Epithelial cell of proximal tubule (primary cell): ENCODE data around the gene JMJD7. TPM values are rescaled to one million over a fixed set of nuclear protein-coding genes. Genes with fewer than 3 reads are reported as not detected.

Experiments
- DNase-seq: peaks from one replicate; pipeline ENCODE4 v3.0.0-alpha.2; 2011; ENCODE audit warnings: low read depth
- H3K4me3 ChIP-seq: 2 replicates; pipeline ENCODE4 v1.5.1; 2011; ENCODE audit warnings: low read depth, mild to moderate bottlenecking, low read length
- total RNA-seq: library from RNA; depleted of rRNA; stranded (reverse); fragments of >200 nt; gene quantifications from 2 replicates; pipeline ENCODE4 v1.2.3, GENCODE V29; 2015
- TF ChIP-seq, protein P1 (sequence below): conservative IDR thresholded peaks from 2 replicates; pipeline ENCODE4 v1.5.1; 2012; ENCODE audit warnings: low read depth, mild to moderate bottlenecking, low read length

The JMJD7 gene
- total RNA-seq, 1 donor from 2014 or later = 6.6 TPM

DNA sequence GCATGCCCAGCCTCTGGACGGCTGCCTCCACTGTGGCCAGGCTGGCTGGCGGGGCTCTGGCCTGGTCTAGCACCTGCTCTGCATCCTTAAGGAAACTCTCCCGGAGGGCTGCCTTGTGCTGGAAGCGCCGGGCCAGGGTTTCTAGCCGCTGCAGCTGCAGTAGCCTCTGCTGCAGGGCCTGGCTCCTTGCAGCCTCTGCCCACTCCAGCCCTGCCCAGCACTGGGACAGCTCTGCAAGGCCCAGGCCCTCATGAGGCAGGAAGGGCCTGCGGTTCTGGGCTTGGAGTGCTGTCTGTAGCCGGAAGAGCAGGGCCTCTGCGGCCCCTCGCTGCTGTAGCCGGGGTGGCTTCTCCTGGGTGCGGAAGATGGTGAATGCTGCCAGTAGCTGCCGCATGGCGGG lies 57.9 kb downstream of the JMJD7 start:
- TF ChIP-seq, protein P1, sequence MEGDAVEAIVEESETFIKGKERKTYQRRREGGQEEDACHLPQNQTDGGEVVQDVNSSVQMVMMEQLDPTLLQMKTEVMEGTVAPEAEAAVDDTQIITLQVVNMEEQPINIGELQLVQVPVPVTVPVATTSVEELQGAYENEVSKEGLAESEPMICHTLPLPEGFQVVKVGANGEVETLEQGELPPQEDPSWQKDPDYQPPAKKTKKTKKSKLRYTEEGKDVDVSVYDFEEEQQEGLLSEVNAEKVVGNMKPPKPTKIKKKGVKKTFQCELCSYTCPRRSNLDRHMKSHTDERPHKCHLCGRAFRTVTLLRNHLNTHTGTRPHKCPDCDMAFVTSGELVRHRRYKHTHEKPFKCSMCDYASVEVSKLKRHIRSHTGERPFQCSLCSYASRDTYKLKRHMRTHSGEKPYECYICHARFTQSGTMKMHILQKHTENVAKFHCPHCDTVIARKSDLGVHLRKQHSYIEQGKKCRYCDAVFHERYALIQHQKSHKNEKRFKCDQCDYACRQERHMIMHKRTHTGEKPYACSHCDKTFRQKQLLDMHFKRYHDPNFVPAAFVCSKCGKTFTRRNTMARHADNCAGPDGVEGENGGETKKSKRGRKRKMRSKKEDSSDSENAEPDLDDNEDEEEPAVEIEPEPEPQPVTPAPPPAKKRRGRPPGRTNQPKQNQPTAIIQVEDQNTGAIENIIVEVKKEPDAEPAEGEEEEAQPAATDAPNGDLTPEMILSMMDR = no peak
- DNase-seq = no peak
- H3K4me3 ChIP-seq = no peak overlapping the region

DNA sequence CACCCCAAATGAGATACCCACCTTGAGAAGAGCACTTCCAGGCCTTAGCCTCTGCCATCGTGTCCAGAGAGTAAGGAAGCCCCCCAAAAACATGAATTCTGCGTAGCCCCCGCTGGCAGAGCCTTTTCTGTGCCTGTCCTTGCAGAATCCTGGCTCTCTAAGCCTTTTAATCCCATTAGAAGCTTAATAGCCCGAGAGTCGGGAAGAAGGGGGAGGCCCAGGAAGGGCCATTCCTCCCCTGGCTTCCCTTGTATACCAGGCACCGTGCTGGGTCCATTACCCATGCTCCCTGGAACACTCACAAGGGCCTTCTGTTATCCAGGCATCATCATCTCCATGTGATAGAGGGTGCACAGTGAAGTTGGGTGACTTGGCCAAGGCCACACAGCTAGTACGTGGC lies 58.8 kb downstream of the JMJD7 start:
- no peak overlapping the region for H3K4me3 ChIP-seq
- TF ChIP-seq, protein P1 = no peak
- no peak for DNase-seq

DNA sequence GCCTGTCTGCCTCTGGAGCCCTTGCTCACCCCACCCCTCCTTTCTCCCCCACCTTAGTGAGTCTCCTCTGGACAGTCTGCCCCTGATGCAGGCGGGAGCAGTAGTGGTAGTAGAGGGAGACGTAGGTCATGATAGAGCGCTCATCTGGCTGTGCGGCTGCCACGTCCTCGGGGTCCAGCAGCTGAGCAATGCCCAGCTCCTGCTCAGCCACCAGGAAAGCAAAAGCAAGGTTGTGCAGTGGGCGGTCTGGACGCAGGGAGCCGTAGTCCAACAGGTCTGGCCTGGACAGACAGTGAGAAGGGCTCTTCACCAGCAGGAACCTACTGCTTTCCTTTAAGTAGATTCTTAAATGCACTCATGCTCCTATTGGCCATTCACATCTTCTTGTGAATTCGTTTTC lies 59.3 kb downstream of the JMJD7 start:
- no peak for DNase-seq

More for the DNA sequence above, 59.3 kb downstream of the JMJD7 start:
- H3K4me3 ChIP-seq = no peak overlapping the region
- TF ChIP-seq, protein P1 = no peak

Other genes with a start within 250 kb of the JMJD7 start
- 14.8 and 20.8 TPM in 2 replicates for gene MGA, start 167.7 kb upstream of the JMJD7 start, total RNA-seq
- gene MAPKBP1, start 53.6 kb upstream of the JMJD7 start, total RNA-seq = 11.9 and 14.4 TPM in 2 replicates
- gene PLA2G4B, start 10.8 kb downstream of the JMJD7 start, total RNA-seq = 0.65 and 1.2 TPM in 2 replicates
- gene SPTBN5, start 66.0 kb downstream of the JMJD7 start, total RNA-seq = 0.51 and 0.63 TPM in 2 replicates
- gene EHD4, start 144.5 kb downstream of the JMJD7 start, total RNA-seq = 30.2 and 44.7 TPM in 2 replicates
- gene PLA2G4E, start 192.9 kb downstream of the JMJD7 start, total RNA-seq = not detected in 2 replicates